HCT116 (cell line): ENCODE measurements around the gene TRERF1. TPM values are rescaled to one million over a fixed set of nuclear protein-coding genes. Genes with fewer than 3 reads are reported as not detected.

ENCODE experiments used
- ATAC-seq: fragments of 200-7000 bp; cut with Tn5 transposase; 2 replicates; pipeline ENCODE4 v1.9.1; 2020; ENCODE audit warnings: mild to moderate bottlenecking, moderate library complexity
- BruUV-seq: library from RNA; stranded (reverse); fragments of 400-500 nt; replicated peaks from 2 replicates; lab custom pipeline; 2021; lab: Mats Ljungman, UMichigan
- CTCF ChIA-PET: fragments of 300-600 bp; sonication (Branson Sonifier 250); formaldehyde crosslinking; loops from one replicate; lab custom pipeline; 2021; ENCODE audit warnings: antibody characterized with exemption; lab: Charles Lee
- POLR2A ChIA-PET: fragments of 300-600, 350-600 bp; sonication (Branson Sonifier 250); formaldehyde crosslinking; loops from one replicate; lab custom pipeline; 2021; ENCODE audit warnings: antibody characterized with exemption; lab: Charles Lee
- RAD21 ChIA-PET, 2 experiments: fragments of 300-600 bp; sonication (Branson Sonifier 250); formaldehyde crosslinking; loops; one replicate each; lab custom pipeline; 2023; ENCODE audit warnings: low total read pairs in 2 of 2; ENCODE audit not compliant: uncharacterized antibody in 2 of 2, unreplicated experiment in 2 of 2, low non-redundant PET in 1 of 2; lab: Charles Lee
- DNase-seq: peaks from one replicate; pipeline ENCODE4 v3.0.0-alpha.2; 2010; ENCODE audit warnings: low read depth, low spot score
- H2AFZ ChIP-seq: fragments of 200-600 bp; shearing (Covaris generic), sonication (generic); 2 replicates; pipeline ENCODE4 v1.6.1; 2017; ENCODE audit warnings: low read depth, mixed run types, mixed read lengths, antibody characterized with exemption, low read length; ENCODE audit not compliant: poor library complexity, severe bottlenecking
- H3K27ac ChIP-seq: 2 replicates; pipeline ENCODE4 v1.5.1; 2012; ENCODE audit warnings: low read depth, low read length
- H3K27me3 ChIP-seq: fragments of 200-600 bp; sonication (generic); 2 replicates; pipeline ENCODE4 v1.6.1; 2016; ENCODE audit warnings: mixed run types, low read length, mixed read lengths; ENCODE audit not compliant: insufficient read depth
- H3K36me3 ChIP-seq, 2 experiments: fragments of 200-500 bp in 1 of 2; fragments of 200-600 bp in 1 of 2; sonication (Bioruptor generic) in 1 of 2; sonication (generic) in 1 of 2; 2 replicates each; pipeline versions ENCODE4 v1.5.1 to v1.6.1; 2014 to 2016; ENCODE audit warnings: low read length in 2 of 2, inconsistent platforms in 1 of 2, mixed read lengths in 1 of 2, mixed run types in 1 of 2; ENCODE audit not compliant: insufficient read depth in 2 of 2, control insufficient read depth in 1 of 2
- H3K4me1 ChIP-seq, 2 experiments: fragments of 200-600 bp in 1 of 2; sonication (generic) in 1 of 2; 2 replicates each; pipeline versions ENCODE4 v1.5.1 to v1.6.1; 2012 to 2017; ENCODE audit warnings: low read length in 2 of 2, inconsistent platforms in 1 of 2, mild to moderate bottlenecking in 1 of 2, mixed read lengths in 1 of 2, mixed run types in 1 of 2, moderate library complexity in 1 of 2; ENCODE audit not compliant: insufficient read depth in 2 of 2, control insufficient read depth in 1 of 2
- H3K4me2 ChIP-seq: fragments of 200-600 bp; sonication (generic); 2 replicates; pipeline ENCODE4 v1.6.1; 2017; ENCODE audit warnings: mixed run types, low read length, mixed read lengths
- H3K4me3 ChIP-seq, 2 experiments: fragments of 200-600 bp in 1 of 2; sonication (generic) in 1 of 2; replicated peaks in 1 of 2; 2 replicates each; pipeline ENCODE4 v1.5.1; 2011 to 2016; ENCODE audit warnings: low read length in 2 of 2, control low read depth in 1 of 2, low read depth in 1 of 2, mild to moderate bottlenecking in 1 of 2, mixed read lengths in 1 of 2, mixed run types in 1 of 2
- H3K79me2 ChIP-seq: fragments of 200-600 bp; sonication (generic); 2 replicates; pipeline ENCODE4 v1.6.1; 2017; ENCODE audit warnings: mild to moderate bottlenecking, mixed run types, low read length, moderate library complexity, mixed read lengths; ENCODE audit not compliant: insufficient read depth
- H3K9ac ChIP-seq: fragments of 200-600 bp; sonication (generic); 2 replicates; pipeline ENCODE4 v1.6.1; 2016; ENCODE audit warnings: low read length, mixed read lengths
- H3K9me2 ChIP-seq: fragments of 200-600 bp; sonication (generic), shearing (Covaris generic); 2 replicates; pipeline ENCODE4 v1.6.1; 2017; ENCODE audit warnings: mixed run types, mild to moderate bottlenecking, moderate library complexity; ENCODE audit not compliant: insufficient read depth
- H3K9me3 ChIP-seq, 2 experiments: fragments of 200-500 bp in 1 of 2; fragments of 200-600 bp in 1 of 2; sonication (Bioruptor generic) in 1 of 2; sonication (generic) in 1 of 2; 2 replicates each; pipeline ENCODE4 v1.6.1; 2014 to 2017; ENCODE audit warnings: low read length in 2 of 2, mixed read lengths in 2 of 2, inconsistent platforms in 1 of 2, low read depth in 1 of 2, mild to moderate bottlenecking in 1 of 2, mixed run types in 1 of 2, moderate library complexity in 1 of 2; ENCODE audit not compliant: control insufficient read depth in 1 of 2, insufficient read depth in 1 of 2
- H4K20me1 ChIP-seq: fragments of 200-600 bp; sonication (generic), shearing (Covaris generic); 2 replicates; pipeline ENCODE4 v1.6.1; 2017; ENCODE audit warnings: mixed run types, mild to moderate bottlenecking, moderate library complexity; ENCODE audit not compliant: insufficient read depth
- CBX3 ChIP-seq: IDR thresholded peaks from 2 replicates; pipeline ENCODE4 v1.6.1; 2012; ENCODE audit warnings: low read depth
- CEBPB ChIP-seq: IDR thresholded peaks from 2 replicates; pipeline ENCODE4 v1.6.1; 2012; ENCODE audit warnings: low read depth
- EGR1 ChIP-seq: IDR thresholded peaks from 2 replicates; pipeline ENCODE4 v1.6.1; 2012; ENCODE audit warnings: low read depth
- ELF1 ChIP-seq: IDR thresholded peaks from 2 replicates; pipeline ENCODE4 v1.6.1; 2012; ENCODE audit warnings: low read depth, borderline replicate concordance
- EZH2 ChIP-seq: fragments of 200-600 bp; sonication (generic); IDR thresholded peaks from 2 replicates; pipeline ENCODE4 v1.6.1; 2017; ENCODE audit warnings: antibody characterized with exemption, mixed run types
- EZH2phosphoT487 ChIP-seq: fragments of 200-600 bp; IDR thresholded peaks from 2 replicates; pipeline ENCODE4 v1.6.1; 2018; ENCODE audit warnings: antibody characterized with exemption, borderline replicate concordance
- FOSL1 ChIP-seq: IDR thresholded peaks from 2 replicates; pipeline ENCODE4 v1.6.1; 2012; ENCODE audit warnings: low read depth
- POLR2A ChIP-seq: IDR thresholded peaks from 2 replicates; pipeline ENCODE4 v1.7.0; 2011; ENCODE audit warnings: borderline replicate concordance; ENCODE audit not compliant: insufficient read depth, insufficient read length; ENCODE audit errors: extremely low read depth
- RAD21 ChIP-seq: IDR thresholded peaks from 2 replicates; pipeline ENCODE4 v1.6.1; 2012; ENCODE audit warnings: low read depth, mild to moderate bottlenecking
- SP1 ChIP-seq: IDR thresholded peaks from 2 replicates; pipeline ENCODE4 v1.6.1; 2012; ENCODE audit warnings: low read depth
- SRF ChIP-seq: IDR thresholded peaks from 2 replicates; pipeline ENCODE4 v1.6.1; 2012; ENCODE audit warnings: low read depth
- TCF7L2 ChIP-seq: IDR thresholded peaks from 2 replicates; pipeline ENCODE4 v1.7.0; 2011; ENCODE audit warnings: borderline replicate concordance, inconsistent platforms; ENCODE audit not compliant: insufficient read depth, insufficient read length; ENCODE audit errors: extremely low read depth
- YY1 ChIP-seq: IDR thresholded peaks from 2 replicates; pipeline ENCODE4 v1.6.1; 2011; ENCODE audit warnings: low read length, low read depth, moderate library complexity, mild to moderate bottlenecking; ENCODE audit not compliant: insufficient replicate concordance; ENCODE audit errors: extremely low read depth
- ZFX ChIP-seq: fragments of 450-650 bp; IDR thresholded peaks from 2 replicates; pipeline ENCODE4 v1.6.1; 2017
- ZNF274 ChIP-seq: fragments of 200-500 bp; sonication (Bioruptor generic); IDR thresholded peaks from 2 replicates; pipeline ENCODE4 v1.6.1; 2014; ENCODE audit warnings: mild to moderate bottlenecking, low read depth, low read length, inconsistent platforms
- intact Hi-C: fragments of 100-400 bp; cut with micrococcal nuclease; formaldehyde crosslinking; loops from 2 replicates; pipeline ENCODE4 v1.10.0; 2022
- total RNA-seq: library from RNA; stranded (reverse); gene quantifications from one replicate; pipeline ENCODE4 v1.2.1, GENCODE V29; 2021; ENCODE audit not compliant: unreplicated experiment
- TF ChIP-seq, protein P1 (sequence below): IDR thresholded peaks from 2 replicates; pipeline ENCODE4 v1.6.1; 2011; ENCODE audit warnings: mild to moderate bottlenecking, low read length, moderate library complexity; ENCODE audit not compliant: insufficient replicate concordance; ENCODE audit errors: extremely low read depth
- TF ChIP-seq, protein P2 (sequence below): IDR thresholded peaks from 2 replicates; pipeline ENCODE4 v1.6.1; 2012
- TF ChIP-seq, protein P3 (sequence below), 3 experiments: fragments of 200-600 bp in 1 of 3; sonication (generic) in 1 of 3; IDR thresholded peaks in 2 of 3; conservative IDR thresholded peaks in 1 of 3; 2 replicates each; pipeline ENCODE4 v1.5.1; 2012 to 2017; ENCODE audit warnings: low read depth in 2 of 3, low read length in 2 of 3, antibody characterized with exemption in 1 of 3, borderline replicate concordance in 1 of 3, control low read depth in 1 of 3, mild to moderate bottlenecking in 1 of 3, mixed read lengths in 1 of 3, mixed run types in 1 of 3, moderate library complexity in 1 of 3; ENCODE audit not compliant: insufficient read depth in 1 of 3
- TF ChIP-seq, protein P4 (sequence below): IDR thresholded peaks from 2 replicates; pipeline ENCODE4 v1.6.1; 2012; ENCODE audit warnings: low read depth
- TF ChIP-seq, protein P5 (sequence below): IDR thresholded peaks from 2 replicates; pipeline ENCODE4 v1.6.1; 2012

TRERF1 gene
- total RNA-seq, 1 experiment from 2014 or later: 12.4 TPM

DNA sequence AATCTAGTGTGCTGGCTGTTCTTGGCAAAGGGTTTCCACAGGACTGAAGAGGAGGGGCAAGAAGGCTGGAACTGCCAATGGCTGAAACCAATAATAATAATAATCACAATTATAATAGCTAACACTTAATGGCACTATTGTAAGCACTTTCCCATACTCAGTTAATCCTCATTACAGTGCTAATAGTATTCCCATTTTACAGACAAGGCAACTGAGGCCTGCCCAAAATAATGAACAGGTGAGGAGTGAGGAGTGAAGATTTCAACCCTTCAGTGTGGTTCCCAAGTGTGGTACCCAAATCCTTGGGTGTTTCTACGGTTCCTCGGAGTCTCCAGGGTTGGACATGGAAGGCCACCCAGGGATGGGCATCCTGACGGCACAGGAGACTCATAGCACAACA lies 69.9 kb downstream of the TRERF1 start:
- Histone ChIP-seq H3K9ac (no peak overlapping the region), H4K20me1 (no peaks in the 10 kb centered on the region), H3K79me2 (no peaks in the 10 kb centered on the region), H3K36me3 (no peaks in the 10 kb centered on the region), H3K9me3 (no peaks in the 10 kb centered on the region), H3K9me2 (no peaks in the 10 kb centered on the region), H3K27ac (no peak overlapping the region), H3K4me3 (no peak overlapping the region), H3K27me3 (no peaks in the 10 kb centered on the region), H2AFZ (no peak overlapping the region), H3K4me2 (no peak overlapping the region), H3K4me1 (no peaks in the 10 kb centered on the region)
- ChIA-PET POLR2A (interaction anchor here (1.1 kb wide), 1 partner anchor 11 kb away, joined by 3 read pairs; no protein-coding TSS in a partner anchor), CTCF (no interaction called here), RAD21 (no interaction called here)
- intact Hi-C loops: no loop called here
- ATAC-seq: no peak
- no peak for DNase-seq
- TF ChIP-seq YY1 (no peak), ELF1 (no peak), FOSL1 (no peak), POLR2A (no peak), EGR1 (no peak), ZFX (no peak), ZNF274 (no peak), SP1 (no peak), CEBPB (no peak), CBX3 (no peak), RAD21 (no peak), SRF (no peak), EZH2 (no peak), TCF7L2 (no peak), EZH2phosphoT487 (no peak)
- TF ChIP-seq, protein P1, sequence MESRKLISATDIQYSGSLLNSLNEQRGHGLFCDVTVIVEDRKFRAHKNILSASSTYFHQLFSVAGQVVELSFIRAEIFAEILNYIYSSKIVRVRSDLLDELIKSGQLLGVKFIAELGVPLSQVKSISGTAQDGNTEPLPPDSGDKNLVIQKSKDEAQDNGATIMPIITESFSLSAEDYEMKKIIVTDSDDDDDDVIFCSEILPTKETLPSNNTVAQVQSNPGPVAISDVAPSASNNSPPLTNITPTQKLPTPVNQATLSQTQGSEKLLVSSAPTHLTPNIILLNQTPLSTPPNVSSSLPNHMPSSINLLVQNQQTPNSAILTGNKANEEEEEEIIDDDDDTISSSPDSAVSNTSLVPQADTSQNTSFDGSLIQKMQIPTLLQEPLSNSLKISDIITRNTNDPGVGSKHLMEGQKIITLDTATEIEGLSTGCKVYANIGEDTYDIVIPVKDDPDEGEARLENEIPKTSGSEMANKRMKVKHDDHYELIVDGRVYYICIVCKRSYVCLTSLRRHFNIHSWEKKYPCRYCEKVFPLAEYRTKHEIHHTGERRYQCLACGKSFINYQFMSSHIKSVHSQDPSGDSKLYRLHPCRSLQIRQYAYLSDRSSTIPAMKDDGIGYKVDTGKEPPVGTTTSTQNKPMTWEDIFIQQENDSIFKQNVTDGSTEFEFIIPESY: no peak
- TF ChIP-seq, protein P2, sequence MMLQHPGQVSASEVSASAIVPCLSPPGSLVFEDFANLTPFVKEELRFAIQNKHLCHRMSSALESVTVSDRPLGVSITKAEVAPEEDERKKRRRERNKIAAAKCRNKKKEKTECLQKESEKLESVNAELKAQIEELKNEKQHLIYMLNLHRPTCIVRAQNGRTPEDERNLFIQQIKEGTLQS: no peak
- TF ChIP-seq, protein P3, sequence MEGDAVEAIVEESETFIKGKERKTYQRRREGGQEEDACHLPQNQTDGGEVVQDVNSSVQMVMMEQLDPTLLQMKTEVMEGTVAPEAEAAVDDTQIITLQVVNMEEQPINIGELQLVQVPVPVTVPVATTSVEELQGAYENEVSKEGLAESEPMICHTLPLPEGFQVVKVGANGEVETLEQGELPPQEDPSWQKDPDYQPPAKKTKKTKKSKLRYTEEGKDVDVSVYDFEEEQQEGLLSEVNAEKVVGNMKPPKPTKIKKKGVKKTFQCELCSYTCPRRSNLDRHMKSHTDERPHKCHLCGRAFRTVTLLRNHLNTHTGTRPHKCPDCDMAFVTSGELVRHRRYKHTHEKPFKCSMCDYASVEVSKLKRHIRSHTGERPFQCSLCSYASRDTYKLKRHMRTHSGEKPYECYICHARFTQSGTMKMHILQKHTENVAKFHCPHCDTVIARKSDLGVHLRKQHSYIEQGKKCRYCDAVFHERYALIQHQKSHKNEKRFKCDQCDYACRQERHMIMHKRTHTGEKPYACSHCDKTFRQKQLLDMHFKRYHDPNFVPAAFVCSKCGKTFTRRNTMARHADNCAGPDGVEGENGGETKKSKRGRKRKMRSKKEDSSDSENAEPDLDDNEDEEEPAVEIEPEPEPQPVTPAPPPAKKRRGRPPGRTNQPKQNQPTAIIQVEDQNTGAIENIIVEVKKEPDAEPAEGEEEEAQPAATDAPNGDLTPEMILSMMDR (IDR thresholded peaks at IDR 0.05 in 2 of 3, conservative IDR thresholded peaks at IDR 0.05 in 1 of 3; ENCODE audit: borderline replicate concordance in 1 of 3, insufficient read depth in 1 of 3, low read depth in 2 of 3, low read length in 2 of 3): no peak
- TF ChIP-seq, protein P4, sequence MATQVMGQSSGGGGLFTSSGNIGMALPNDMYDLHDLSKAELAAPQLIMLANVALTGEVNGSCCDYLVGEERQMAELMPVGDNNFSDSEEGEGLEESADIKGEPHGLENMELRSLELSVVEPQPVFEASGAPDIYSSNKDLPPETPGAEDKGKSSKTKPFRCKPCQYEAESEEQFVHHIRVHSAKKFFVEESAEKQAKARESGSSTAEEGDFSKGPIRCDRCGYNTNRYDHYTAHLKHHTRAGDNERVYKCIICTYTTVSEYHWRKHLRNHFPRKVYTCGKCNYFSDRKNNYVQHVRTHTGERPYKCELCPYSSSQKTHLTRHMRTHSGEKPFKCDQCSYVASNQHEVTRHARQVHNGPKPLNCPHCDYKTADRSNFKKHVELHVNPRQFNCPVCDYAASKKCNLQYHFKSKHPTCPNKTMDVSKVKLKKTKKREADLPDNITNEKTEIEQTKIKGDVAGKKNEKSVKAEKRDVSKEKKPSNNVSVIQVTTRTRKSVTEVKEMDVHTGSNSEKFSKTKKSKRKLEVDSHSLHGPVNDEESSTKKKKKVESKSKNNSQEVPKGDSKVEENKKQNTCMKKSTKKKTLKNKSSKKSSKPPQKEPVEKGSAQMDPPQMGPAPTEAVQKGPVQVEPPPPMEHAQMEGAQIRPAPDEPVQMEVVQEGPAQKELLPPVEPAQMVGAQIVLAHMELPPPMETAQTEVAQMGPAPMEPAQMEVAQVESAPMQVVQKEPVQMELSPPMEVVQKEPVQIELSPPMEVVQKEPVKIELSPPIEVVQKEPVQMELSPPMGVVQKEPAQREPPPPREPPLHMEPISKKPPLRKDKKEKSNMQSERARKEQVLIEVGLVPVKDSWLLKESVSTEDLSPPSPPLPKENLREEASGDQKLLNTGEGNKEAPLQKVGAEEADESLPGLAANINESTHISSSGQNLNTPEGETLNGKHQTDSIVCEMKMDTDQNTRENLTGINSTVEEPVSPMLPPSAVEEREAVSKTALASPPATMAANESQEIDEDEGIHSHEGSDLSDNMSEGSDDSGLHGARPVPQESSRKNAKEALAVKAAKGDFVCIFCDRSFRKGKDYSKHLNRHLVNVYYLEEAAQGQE: no peak
- TF ChIP-seq, protein P5, sequence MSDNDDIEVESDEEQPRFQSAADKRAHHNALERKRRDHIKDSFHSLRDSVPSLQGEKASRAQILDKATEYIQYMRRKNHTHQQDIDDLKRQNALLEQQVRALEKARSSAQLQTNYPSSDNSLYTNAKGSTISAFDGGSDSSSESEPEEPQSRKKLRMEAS: no peak
- BruUV-seq: no TSS peak
